GM21423 (cell line): Measurements from ENCODE around the gene TCIRG1.

Experiments used
- ATAC-seq: cut with Tn5 transposase; IDR thresholded peaks from one replicate; pipeline ENCODE4 v1.9.1; 2021; ENCODE audit warnings: mild to moderate bottlenecking, moderate library complexity; ENCODE audit not compliant: unreplicated experiment

Gene TCIRG1

DNA sequence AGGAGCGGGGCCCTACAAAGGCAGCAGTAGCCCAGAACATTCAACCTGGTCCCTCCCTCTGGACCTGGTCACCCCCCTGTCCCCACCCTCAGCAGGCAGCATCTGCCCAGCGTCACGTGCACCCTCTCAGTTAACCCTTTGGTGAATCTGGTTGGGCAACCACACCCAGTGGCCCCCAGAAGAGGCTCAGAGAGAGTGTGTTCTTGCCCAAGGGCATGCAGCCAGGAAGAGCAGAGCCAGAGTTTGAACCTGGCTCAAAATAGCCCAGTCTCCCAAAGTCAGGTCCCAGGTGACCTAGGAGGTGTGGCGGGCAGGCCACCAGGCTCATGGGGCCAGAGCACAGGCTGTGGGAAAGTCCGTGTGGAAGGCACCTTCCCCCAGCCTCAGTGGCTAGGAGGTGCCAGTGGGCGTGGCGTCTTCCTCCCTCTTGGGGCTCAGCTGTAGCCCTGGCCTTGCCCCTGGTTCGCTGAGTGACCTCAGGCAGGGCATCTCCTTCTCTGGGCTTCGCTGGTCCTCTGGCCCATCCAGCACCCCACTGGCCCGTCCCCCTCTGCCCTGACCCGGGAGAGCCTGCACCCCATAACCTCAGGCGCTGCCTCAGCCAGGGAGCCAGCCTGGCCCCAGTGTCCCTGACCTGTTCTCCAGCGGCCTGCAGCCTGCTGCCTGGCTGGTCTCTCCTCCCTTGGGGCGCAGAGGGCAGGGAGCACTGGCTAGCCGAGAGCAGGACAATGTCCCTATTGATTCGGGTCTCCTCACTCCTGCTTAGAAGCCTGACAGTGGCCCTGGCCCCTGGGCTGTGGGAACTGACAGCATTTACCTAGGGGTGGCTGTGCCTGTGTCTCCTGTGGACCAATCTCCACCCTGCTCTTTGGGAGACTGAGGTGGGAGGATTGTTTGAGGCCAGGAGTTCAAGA, 21.7 kb upstream of the TCIRG1 start:
- ATAC-seq, result no peak

DNA sequence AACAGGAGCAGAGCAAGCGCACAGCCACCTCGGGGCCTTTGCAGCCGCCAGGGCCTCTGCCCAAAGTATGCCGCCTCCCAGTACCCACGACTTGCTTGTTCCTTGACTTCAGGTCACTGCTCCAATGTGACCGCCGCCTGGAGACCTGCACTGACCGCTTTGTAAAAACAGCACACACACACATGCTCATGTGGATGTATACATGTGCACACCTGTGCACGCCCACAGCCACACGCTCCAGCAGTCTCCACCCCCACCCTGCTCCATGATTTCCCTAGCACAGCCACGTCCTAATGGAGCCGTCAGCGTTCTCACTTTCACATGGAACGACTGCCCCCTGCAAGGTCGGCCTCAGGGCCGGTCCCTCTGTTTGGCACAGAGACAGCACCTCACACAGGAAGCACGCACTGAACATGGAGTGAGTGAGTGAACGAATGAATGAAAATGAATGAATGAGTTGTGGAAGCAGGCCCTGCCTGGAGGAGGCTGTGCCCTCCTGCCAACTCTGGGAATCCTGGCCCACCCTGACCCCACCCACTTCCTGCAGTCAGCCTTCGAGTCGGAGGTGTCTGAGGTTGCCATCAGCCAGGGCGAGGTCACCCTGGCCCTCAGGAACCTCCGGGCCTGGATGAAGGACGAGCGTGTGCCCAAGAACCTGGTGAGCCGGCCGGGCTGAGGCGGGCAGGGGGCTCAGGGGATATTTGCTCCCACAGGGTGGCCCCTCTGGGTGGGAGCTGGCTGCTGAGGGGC, 20.7 kb upstream of the TCIRG1 start:
- no peak for ATAC-seq

DNA sequence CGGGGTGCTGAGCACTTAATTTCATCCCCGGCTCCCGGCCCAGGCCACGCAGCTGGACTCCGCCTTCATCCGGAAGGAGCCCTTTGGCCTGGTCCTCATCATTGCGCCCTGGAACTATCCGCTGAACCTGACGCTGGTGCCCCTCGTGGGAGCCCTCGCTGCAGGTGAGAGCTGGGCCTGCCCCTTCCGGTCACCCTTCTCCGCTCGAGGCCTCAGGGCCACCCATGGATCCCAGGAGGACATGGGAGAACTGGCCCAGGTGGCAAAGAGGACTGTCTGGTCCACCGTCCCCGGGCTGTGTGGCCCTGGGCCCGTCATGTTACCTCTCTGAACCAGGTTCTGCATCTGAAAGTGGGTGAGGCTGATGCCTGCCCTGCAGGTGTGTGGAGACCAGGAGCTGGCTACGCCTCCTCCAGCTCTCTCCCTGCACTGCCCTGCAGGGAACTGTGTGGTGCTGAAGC, 20.1 kb upstream of the TCIRG1 start:
- no peak for ATAC-seq

DNA sequence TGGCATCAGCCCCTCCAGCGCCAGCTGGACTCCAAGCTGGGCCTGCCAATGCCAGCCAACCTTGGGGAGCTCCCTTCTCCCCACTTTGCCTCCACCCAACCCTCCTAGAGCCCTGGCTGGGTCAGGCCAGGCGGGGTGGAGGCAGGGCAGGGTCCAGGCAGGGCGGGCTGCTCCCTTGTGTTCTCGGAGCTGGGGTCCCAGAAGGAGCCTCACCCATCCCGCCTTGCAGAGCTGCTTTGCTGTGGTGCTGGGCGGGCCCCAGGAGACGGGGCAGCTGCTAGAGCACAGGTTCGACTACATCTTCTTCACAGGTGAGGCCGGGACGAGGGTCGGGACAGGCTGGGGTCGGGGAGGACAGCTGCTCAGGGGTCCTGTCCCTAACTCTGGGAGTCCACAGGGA, 19.3 kb upstream of the TCIRG1 start:
- no peak for ATAC-seq

DNA sequence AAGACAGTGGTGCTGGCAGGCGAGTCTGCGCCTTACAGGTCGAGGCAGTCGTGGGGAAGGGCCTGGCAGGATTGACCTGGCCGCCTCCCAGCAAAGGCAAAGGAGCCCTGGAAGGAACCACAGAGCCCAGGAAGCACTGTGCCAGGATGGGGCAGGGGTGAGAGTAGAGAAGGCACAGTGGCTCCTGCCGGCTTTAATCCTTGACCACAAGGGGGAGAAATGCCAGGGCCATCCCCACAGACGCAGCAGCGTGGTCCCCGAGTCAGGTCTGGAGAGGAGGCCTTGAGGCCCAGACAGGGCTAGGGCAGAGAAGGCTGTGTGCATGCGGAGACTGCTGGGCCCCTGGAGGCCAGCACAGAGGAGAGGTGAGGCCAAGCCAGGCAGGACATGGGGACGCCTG, 18.2 kb upstream of the TCIRG1 start:
- ATAC-seq, result no peak

DNA sequence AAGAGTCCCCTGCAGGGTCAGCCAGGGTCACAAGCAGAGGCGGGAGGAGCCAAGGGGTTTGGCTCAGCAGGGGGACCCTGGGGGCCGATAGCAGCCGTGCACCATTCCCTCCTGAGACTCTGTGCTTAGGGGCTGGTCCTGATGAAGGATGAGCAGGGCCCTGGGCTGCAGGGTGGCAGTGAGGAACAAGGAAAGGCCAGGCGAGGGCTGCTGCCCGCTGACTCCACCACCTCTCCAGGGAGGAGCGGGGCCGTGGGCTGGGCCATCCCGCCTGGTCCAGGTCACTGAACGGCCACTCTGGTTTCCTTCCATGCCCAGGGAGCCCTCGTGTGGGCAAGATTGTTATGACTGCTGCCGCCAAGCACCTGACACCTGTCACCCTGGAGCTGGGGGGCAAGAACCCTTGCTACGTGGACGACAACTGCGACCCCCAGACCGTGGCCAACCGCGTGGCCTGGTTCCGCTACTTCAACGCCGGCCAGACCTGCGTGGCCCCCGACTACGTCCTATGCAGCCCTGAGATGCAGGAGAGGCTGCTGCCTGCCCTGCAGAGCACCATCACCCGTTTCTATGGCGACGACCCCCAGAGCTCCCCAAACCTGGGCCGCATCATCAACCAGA, 17.5 kb upstream of the TCIRG1 start:
- no peak for ATAC-seq

DNA sequence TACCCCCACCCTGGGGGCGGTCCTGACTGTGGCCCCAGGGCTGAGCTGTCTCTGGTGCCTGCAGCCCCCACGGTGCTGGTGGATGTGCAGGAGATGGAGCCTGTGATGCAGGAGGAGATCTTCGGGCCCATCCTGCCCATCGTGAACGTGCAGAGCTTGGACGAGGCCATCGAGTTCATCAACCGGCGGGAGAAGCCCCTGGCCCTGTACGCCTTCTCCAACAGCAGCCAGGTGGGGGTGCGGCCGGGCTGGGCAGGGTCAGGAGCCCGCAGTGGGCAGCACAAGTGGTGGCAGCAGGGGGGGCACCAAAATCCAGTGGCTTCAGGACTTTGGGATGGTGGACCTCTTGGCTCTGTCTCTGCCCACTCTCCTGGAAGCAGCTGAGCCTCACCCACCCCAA, 16.3 kb upstream of the TCIRG1 start:
- ATAC-seq, result no peak

DNA sequence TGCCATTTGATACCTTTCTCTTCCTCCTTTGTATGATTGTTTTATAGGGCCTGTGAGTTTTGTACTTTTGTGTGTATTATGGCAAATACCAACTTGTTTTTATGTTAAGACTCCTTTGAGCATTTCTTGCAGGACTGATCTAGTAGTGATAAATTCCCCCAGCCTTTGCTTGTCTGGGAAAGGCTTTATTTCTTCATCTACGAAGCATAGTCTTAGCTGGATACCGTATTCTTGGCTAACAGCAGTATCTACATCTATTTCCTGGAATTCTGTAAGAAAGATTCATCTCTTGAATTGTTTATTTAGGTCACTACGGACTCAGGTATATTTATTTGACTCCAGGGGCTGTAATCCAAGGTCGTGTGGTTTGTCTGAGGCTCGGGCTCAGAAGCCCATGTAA, 14.3 kb upstream of the TCIRG1 start:
- ATAC-seq, result no peak

DNA sequence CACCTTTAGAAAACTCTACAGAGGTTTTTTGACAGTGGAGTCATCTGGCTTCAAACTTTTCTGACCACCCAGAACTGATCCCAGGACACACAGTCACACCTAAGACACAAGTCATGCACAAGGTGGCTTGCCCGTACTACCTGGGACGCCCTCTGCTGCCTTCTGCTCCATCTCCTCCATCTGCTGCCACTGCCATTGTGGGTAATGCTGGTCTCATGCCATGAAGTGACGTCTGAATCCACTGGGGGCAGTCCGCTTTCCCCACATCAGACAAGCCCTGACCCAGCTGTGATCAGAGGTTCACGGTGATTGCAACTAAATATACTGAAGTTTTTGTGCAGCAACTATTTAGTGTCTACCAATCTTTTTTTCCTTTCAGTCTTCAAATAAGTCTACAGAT, 13.8 kb upstream of the TCIRG1 start:
- ATAC-seq, result no peak

DNA sequence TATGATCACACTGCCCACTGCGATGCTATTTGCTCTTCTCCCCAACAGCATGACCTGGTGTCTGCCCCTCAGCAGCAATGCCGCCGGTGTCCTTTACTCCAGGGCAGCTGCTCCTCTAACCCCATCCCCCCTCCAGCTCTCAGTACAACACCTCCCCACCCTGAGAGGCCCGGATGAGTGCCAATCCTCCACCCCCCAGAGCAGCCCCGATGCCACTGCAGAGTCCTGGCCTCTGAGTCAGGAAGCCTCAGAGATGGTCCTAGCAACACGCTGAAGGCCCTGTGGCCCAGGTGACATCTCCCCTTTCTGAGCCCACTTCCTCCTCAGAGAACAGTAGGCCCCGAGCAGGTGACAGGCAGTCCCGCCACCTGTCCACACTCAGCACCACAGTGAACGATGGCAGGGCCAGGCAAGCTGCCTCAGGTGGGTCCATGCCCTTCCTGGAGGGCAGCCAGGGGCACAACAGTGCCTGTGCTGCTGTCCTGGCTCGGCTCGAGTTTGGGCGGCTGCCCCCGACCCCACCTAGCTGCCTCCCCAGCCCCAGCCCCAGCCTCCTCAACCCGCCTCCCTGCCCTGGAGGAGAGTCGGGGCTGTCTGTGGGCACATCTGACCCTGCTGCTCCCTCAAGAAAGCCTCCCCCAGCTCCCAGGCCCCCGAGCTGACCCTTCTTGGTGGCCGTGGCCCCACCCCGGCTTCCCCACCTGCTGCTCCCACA, 12.3 kb upstream of the TCIRG1 start:
- no peak for ATAC-seq

DNA sequence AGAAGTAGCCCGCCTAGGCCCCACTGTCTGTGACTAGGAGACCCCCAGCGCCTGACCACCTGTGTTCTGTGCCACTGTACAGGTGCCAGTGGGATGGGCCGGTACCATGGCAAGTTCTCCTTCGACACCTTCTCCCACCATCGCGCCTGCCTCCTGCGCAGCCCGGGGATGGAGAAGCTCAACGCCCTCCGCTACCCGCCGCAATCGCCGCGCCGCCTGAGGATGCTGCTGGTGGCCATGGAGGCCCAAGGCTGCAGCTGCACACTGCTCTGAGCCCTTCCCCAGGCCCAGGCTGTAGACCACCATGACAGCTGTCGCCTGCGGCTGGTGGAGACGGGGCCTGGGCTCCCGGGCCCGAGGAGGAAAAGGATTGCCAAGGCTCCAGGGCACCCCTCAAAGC, 11.2 kb upstream of the TCIRG1 start:
- ATAC-seq, result no peak

DNA sequence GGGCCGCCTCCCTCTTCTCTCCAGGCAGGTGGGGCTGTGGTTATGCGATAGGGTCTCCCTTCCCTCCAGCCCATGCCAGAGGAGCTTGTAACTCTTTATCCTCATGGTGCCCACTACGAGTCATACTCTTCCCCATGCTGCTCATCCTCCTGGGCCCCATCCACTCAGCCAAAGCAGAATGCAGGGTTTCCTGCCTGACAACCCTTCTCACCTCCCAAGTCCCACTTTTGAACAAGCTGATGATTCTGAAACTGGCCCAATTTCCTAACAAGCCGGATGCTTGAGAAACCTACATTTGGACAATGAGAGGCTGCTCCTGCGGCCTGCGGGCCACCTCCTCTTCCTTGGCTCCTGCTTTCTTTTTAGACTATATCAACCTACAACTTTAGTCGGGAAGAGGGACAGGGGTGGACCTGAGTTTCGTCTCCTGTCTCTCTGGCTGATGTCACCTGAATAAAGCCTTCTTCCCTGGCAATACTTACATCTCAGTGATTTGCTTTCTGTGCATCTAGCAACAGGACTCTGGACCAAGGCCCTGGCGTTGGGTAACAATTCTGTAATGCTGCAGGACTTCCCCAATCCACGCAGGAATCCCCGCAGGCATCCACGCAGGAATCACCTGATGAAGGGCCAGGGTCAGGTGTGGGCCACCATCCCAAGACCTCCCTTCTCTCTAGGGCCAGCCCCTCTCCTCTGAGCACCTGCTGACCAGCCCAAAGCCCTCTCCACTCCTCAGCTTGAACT, 9.9 kb upstream of the TCIRG1 start:
- no peak for ATAC-seq

DNA sequence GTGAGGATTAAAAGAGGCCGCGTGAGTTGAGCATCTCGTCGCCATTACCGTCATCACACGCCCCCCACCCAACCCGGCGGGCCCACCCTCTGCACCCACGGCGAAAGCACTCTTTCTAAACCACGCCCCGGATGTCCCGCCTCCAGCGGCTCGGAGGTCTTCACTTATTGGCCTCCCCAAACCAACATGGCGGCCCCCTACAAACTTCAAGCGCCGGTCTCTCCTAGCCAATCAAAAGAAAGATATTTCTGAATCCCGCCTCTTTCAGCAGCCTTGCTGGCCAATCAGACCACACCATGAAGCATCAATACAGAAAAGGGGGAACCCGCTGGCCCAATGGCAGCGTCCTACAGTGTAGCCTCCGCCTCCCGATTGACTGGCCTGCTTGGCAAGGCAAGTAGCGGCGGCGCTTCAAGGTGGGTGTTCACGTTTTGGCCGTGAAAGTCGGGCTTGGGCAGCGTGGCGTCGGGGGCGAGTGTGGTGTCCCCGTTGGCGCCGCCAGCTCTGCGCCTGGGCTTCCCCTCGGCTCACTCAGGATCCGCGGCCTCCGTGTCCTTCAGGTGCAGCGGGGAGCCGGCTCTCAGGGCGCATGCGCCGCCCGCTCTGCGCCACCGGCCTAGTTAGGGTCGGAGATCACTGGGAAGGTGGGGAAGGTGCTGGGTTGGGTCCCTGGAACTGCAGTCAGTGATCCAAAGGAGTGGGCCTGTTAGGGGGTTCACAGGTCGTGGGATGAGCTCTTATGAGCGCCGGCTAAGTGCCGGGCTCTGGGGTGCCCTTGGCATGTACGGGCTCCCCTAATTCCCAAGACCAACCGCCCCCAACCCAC, 8.3 kb upstream of the TCIRG1 start, which contains the start of gene NDUFS8:
Gene NDUFS8 (plus strand): TSS at position 364 of the 826 bp plus-strand sequence. CDS start 1,471 bp downstream, outside the sequence.
- peak; percentile 91 for ATAC-seq

DNA sequence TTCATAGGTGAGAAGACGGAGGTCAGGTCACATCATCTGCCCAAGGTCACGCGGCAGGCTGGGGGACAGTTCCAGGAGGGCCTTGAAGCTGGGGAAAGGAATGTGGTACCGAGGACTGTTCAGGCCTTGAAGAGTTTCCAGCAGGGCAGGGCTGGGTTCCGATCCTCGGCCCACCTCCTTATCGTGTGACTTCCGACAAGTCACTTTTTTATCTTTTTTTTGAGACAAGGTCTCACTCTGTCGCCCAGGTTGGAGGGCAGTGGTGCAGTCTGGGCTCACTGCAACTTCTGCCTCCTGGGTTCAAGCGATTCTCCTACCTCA, 7.7 kb upstream of the TCIRG1 start:
- ATAC-seq, result no peak

DNA sequence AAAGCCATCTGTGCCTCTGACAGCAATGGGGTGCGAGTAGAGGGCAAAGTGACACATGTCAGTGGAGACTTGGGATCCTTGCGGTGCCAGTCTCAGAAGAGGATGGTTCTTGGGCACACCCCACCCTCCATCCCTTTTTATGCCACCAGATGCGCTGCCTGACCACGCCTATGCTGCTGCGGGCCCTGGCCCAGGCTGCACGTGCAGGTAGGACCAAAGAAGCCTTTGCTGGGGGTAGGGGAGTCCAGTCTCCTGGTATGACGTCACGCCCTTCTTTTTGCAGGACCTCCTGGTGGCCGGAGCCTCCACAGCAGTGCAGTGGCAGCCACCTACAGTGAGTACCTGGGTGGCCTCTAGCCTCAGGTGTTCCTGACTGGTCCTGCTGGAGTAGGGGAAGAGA, 6.8 kb upstream of the TCIRG1 start:
- ATAC-seq, result no peak

DNA sequence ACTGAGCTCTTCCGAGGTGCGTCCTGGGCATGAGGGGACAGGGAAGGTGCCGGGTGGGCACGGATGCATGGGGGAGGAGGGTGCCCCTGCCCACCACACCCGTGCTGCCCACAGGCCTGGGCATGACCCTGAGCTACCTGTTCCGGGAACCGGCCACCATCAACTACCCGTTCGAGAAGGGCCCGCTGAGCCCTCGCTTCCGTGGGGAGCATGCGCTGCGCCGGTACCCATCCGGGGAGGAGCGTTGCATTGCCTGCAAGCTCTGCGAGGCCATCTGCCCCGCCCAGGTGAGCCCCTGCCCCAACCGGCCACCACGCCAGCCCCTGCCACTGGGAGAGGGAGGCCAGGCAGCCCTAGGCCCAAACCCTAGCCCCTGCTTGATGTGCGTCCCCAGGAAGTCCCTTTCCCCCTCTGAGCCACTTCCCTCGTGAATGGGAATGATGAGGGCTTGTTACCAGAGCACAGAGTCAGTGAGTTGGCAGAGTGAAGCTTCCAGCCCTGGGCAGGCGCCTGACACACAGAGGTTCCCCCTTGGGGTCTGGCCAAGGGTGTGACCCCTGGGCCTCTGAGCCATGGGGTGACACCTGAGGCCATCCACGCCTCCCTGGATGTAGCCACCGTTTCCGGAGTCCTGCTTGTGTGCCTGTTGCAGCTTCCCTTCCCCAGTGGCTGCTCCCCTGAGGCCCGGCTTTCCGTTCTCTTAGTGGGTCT, 5.7 kb upstream of the TCIRG1 start:
- ATAC-seq, result no peak

DNA sequence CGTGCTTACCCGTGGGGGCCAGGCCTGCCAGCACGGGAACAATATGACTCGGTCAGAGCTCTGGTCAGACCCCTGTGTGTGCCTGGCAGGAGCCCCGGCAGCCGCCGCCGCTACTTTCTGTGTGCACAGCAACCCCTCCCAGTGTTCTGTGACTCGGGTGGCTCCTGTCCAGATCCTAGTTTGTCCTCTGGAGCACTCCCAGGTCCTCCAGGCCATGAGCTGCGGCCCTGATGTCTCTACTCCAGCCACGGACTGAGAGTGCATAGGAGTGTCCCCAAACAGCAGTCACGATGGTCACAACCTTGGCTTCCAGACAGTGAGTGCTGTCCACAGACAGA, 5.1 kb upstream of the TCIRG1 start:
- ATAC-seq, result no peak

DNA sequence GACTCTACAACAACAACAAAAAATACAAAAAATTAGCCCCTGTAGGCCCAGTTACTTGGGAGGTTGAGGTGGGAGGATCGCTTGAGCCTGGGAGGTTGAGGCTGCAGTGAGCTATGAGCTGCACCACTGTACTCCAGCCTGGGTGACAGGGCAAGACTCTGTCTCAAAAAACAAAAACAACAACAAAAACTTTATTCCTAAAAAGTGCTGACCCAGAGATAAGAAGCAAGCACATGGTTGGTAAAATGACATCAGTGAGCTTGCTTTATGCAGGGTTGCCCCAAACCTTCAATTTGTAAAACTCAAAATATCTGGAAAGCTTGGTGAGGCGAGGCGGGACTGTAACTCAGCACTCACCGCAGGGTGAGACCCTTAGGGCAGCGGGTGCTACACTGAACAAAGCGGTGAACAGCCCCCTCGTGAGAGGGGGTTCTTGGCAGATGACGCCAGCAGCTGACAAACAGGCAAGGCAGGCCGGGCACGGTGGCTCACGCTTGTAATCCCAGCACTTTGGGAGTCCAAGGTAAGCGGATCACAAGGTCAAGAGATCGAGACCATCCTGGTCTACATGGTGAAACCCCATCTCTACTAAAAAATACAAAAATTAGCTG, 3.5 kb upstream of the TCIRG1 start:
- ATAC-seq, result no peak
